Activated naive CD8-positive, alpha-beta T cell treated with anti-CD3 and anti-CD28 coated beads for 36 hours (primary cell): ENCODE data around the gene FAM13B. TPM values are rescaled to one million over a fixed set of nuclear protein-coding genes. Genes with fewer than 3 reads are reported as not detected.
"Not testable (repeated sequence)": the region's sequence is repeated elsewhere in the genome, so short reads cannot be mapped to it uniquely, and the experiment has no call there.

Experiments
- DNase-seq: peaks from one replicate; pipeline ENCODE4 v3.0.0; 2021
- H3K27ac Mint-ChIP-seq: one replicate; pipeline ENCODE4 v1.8.0; 2022; ENCODE audit warnings: mild to moderate bottlenecking, moderate library complexity, mixed read lengths
- H3K27me3 Mint-ChIP-seq: one replicate; pipeline ENCODE4 v1.8.0; 2022; ENCODE audit warnings: mild to moderate bottlenecking, mixed read lengths
- H3K36me3 Mint-ChIP-seq: one replicate; pipeline ENCODE4 v1.8.0; 2021; ENCODE audit warnings: mild to moderate bottlenecking, mixed read lengths
- H3K4me1 Mint-ChIP-seq: one replicate; pipeline ENCODE4 v1.8.0; 2021; ENCODE audit warnings: mixed read lengths
- H3K4me3 Mint-ChIP-seq: one replicate; pipeline ENCODE4 v1.8.0; 2022; ENCODE audit warnings: mild to moderate bottlenecking, moderate library complexity, mixed read lengths
- H3K9me3 Mint-ChIP-seq: one replicate; pipeline ENCODE4 v1.8.0; 2022; ENCODE audit warnings: mixed read lengths
- total RNA-seq, 2 experiments: library from RNA; stranded (reverse); gene quantifications; one replicate each; pipeline ENCODE4 v1.2.3, GENCODE V29; 2021

The FAM13B gene
- total RNA-seq, 2 experiments from 2014 or later = 17.8 to 18.2 TPM

GRCh38 chr5:137959488-137959887 lies 73.4 kb downstream of the FAM13B start:
- Mint-ChIP-seq H3K9me3 (no peaks in the 10 kb centered on the region), H3K27ac (no peak overlapping the region), H3K27me3 (no peaks in the 10 kb centered on the region), H3K36me3 (peaks cover 13% of the 10 kb centered on the region), H3K4me3 (no peak overlapping the region), H3K4me1 (peaks cover 2% of the 10 kb centered on the region)
- no peak for DNase-seq

GRCh38 chr5:137957948-137958347 lies 74.9 kb downstream of the FAM13B start:
- Mint-ChIP-seq H3K36me3 (peaks cover 17% of the 10 kb centered on the region), H3K4me1 (peaks cover 3% of the 10 kb centered on the region), H3K9me3 (no peaks in the 10 kb centered on the region), H3K27ac (no peak overlapping the region), H3K27me3 (no peaks in the 10 kb centered on the region), H3K4me3 (no peak overlapping the region)
- DNase-seq = no peak

- Mint-ChIP-seq H3K9me3 (no peaks in the 10 kb centered on the region), H3K27ac (no peak overlapping the region), H3K36me3 (peaks cover 18% of the 10 kb centered on the region), H3K27me3 (no peaks in the 10 kb centered on the region), H3K4me3 (no peak overlapping the region), H3K4me1 (peaks cover 3% of the 10 kb centered on the region)
- no peak for DNase-seq
These were observed 78.6 kb downstream of the FAM13B start for GRCh38 chr5:137954131-137954879.

GRCh38 chr5:137945825-137946224 lies 87.1 kb downstream of the FAM13B start:
- H3K36me3 Mint-ChIP-seq = peaks cover 38% of the 10 kb centered on the region
- no peaks in the 10 kb centered on the region for H3K9me3 Mint-ChIP-seq
- no peak overlapping the region for H3K27ac Mint-ChIP-seq
- H3K4me1 Mint-ChIP-seq = no peaks in the 10 kb centered on the region
- no peaks in the 10 kb centered on the region for H3K27me3 Mint-ChIP-seq
- no peak overlapping the region for H3K4me3 Mint-ChIP-seq
- DNase-seq = no peak

DNA sequence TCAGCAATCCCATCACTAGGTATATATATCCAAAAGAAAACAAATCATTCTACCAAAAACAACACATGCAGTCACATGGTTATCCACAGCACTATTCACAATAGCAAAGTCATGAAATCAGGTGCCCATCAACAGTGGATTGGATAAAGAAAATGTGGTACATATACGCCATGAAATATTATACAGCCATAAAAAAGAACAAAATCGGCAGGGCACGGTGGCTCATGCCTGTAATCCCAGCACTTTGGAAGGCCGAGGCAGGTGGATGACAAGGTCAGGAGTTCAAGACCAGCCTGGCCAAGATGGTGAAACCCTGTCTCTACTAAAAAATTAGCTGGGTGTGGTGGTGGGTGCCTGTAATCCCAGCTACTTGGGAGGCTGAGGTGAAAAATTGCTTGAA lies 88.6 kb downstream of the FAM13B start:
- H3K27me3 Mint-ChIP-seq, H3K9me3 Mint-ChIP-seq, DNase-seq, H3K27ac Mint-ChIP-seq, H3K4me1 Mint-ChIP-seq, H3K4me3 Mint-ChIP-seq: not testable (repeated sequence)
- peaks cover 46% of the 10 kb centered on the region for H3K36me3 Mint-ChIP-seq

DNA sequence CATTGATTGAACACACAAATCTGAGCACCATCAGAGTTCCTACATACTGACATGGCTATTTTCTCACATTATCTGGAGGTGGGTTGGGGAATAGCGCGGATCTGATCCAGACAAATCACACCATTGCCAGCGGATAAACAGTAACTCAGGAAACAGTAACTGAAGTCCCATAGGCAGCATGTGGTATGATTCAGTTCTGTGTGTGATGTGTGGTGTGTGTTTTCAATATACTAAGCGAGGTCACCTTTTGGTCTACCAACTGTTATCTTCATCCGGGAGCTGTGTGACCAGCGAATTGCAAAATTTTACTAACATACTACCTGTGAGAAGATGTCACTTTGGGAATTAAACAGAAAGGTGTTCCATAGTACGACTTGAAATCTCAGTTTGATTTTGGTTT lies 93.5 kb downstream of the FAM13B start:
- Mint-ChIP-seq H3K4me3 (no peak overlapping the region), H3K27me3 (no peaks in the 10 kb centered on the region), H3K9me3 (no peaks in the 10 kb centered on the region), H3K27ac (peak overlapping the region; percentile 90), H3K36me3 (peaks cover 37% of the 10 kb centered on the region), H3K4me1 (peaks cover 22% of the 10 kb centered on the region)
- DNase-seq = no peak

DNA sequence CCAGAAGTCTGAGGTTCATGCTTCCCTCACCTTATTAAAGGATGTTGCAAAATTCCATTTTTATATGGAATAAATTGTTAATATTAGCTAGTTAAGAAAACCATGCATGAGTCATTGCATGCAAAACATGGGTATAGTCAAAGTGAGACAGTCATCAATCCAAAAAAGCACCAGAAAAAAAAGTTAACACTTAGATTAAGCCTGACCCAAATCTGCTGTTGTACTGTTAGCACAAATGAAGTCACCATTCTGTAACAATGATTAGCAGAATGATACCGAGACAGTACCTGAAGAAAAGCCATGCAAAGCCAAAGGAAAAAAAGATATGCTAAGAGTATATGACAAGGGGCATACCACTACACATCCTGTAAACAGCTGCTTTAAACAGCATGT lies 94.1 kb downstream of the FAM13B start:
- Mint-ChIP-seq H3K27ac (peak overlapping the region; percentile 90), H3K4me3 (no peak overlapping the region), H3K27me3 (no peaks in the 10 kb centered on the region), H3K4me1 (peaks cover 22% of the 10 kb centered on the region), H3K9me3 (no peaks in the 10 kb centered on the region), H3K36me3 (peaks cover 31% of the 10 kb centered on the region)
- no peak for DNase-seq

- Mint-ChIP-seq H3K4me3 (no peak overlapping the region), H3K9me3 (no peaks in the 10 kb centered on the region), H3K4me1 (peaks cover 22% of the 10 kb centered on the region), H3K27ac (peak overlapping the region; percentile 72), H3K36me3 (peaks cover 31% of the 10 kb centered on the region), H3K27me3 (no peaks in the 10 kb centered on the region)
- no peak for DNase-seq
These were observed 94.7 kb downstream of the FAM13B start for GRCh38 chr5:137937994-137938750.

DNA sequence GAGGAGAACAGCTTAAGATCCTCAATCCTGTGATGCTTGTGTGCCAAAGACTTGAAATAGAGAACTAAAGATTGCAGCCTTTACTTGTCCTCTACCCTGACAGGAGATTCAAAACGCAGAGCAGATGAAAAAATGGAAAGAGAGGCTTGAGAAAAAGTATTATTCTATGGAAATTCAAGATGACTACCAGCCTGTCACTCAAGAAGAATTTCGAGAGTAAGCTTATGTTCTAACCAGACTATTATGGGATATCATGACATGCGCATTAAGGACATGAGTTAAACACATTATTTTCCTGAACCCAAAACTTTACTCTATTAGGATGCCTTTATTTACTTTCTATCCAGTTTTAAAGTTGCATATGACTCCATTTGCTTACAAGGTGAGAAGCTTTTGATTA lies 97.2 kb downstream of the FAM13B start:
- Mint-ChIP-seq H3K36me3 (peaks cover 29% of the 10 kb centered on the region), H3K9me3 (no peaks in the 10 kb centered on the region), H3K27me3 (no peaks in the 10 kb centered on the region), H3K4me1 (peaks cover 22% of the 10 kb centered on the region), H3K4me3 (no peak overlapping the region), H3K27ac (peak overlapping the region; percentile 9)
- no peak for DNase-seq

DNA sequence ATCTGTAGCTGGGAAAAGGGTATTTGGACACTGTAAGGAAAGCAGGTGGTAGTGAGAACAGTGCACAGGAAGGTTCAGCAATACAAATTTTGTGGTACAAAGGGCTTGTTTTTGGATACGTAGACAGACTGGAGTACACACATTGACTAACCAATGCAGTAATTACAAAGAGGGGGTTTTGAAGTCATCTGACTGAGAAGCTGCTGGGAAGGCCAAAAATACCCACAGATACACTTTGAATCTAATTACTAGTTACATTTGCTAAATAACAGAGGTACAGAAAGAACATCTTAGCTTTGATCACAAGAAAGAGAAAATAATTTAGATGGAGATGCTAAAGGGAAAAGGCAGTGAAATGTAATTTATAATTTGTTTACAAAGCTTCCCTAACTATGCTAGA lies 97.7 kb downstream of the FAM13B start:
- H3K4me3 Mint-ChIP-seq = no peak overlapping the region
- H3K27me3 Mint-ChIP-seq = no peaks in the 10 kb centered on the region
- H3K4me1 Mint-ChIP-seq = peaks cover 22% of the 10 kb centered on the region
- peaks cover 27% of the 10 kb centered on the region for H3K36me3 Mint-ChIP-seq
- H3K27ac Mint-ChIP-seq = peak overlapping the region; percentile 9
- H3K9me3 Mint-ChIP-seq = no peaks in the 10 kb centered on the region
- no peak for DNase-seq

- no peaks in the 10 kb centered on the region for H3K9me3 Mint-ChIP-seq
- no peak overlapping the region for H3K27ac Mint-ChIP-seq
- peaks cover 11% of the 10 kb centered on the region for H3K4me1 Mint-ChIP-seq
- no peak overlapping the region for H3K4me3 Mint-ChIP-seq
- no peak for DNase-seq
- H3K36me3 Mint-ChIP-seq = peaks cover 12% of the 10 kb centered on the region
- no peaks in the 10 kb centered on the region for H3K27me3 Mint-ChIP-seq
These were observed 99.4 kb downstream of the FAM13B start for GRCh38 chr5:137933491-137933911.

GRCh38 chr5:137932800-137933199 lies 100.1 kb downstream of the FAM13B start:
- no peak overlapping the region for H3K27ac Mint-ChIP-seq
- no peak for DNase-seq
- no peaks in the 10 kb centered on the region for H3K9me3 Mint-ChIP-seq
- H3K36me3 Mint-ChIP-seq = peaks cover 12% of the 10 kb centered on the region
- H3K27me3 Mint-ChIP-seq = no peaks in the 10 kb centered on the region
- peaks cover 8% of the 10 kb centered on the region for H3K4me1 Mint-ChIP-seq
- H3K4me3 Mint-ChIP-seq = no peak overlapping the region

GRCh38 chr5:137923856-137924255 lies 109.0 kb downstream of the FAM13B start:
- DNase-seq = no peak
- Mint-ChIP-seq H3K4me1 (no peaks in the 10 kb centered on the region), H3K27me3 (no peaks in the 10 kb centered on the region), H3K36me3 (peaks cover 2% of the 10 kb centered on the region), H3K4me3 (no peak overlapping the region), H3K27ac (no peak overlapping the region), H3K9me3 (no peaks in the 10 kb centered on the region)

DNA sequence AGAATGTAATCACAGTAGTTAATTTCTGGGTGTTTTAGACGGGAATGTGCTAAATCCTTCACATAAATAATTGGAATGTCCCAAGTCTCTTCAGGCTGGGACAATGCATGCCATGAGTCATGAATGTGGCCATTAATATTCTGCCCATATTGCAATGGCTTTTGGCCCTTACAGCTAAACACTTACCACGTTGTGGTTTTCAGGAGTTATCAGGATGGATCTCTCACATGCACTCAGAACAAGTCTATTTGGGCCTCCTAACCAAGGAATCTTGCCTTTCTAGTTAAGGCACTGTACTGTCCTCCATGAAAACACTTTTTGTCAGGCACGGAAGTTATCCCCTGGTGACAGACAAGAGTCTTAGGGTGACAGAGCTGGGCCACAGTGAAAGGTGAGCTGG lies 110.9 kb downstream of the FAM13B start:
- Mint-ChIP-seq H3K27me3 (no peaks in the 10 kb centered on the region), H3K9me3 (peaks cover 5% of the 10 kb centered on the region), H3K4me3 (no peak overlapping the region), H3K4me1 (no peaks in the 10 kb centered on the region), H3K27ac (no peak overlapping the region), H3K36me3 (peaks cover 2% of the 10 kb centered on the region)
- DNase-seq = no peak

- H3K4me3 Mint-ChIP-seq = no peak overlapping the region
- peaks cover 11% of the 10 kb centered on the region for H3K9me3 Mint-ChIP-seq
- no peaks in the 10 kb centered on the region for H3K27me3 Mint-ChIP-seq
- DNase-seq = no peak
- H3K36me3 Mint-ChIP-seq = no peaks in the 10 kb centered on the region
- H3K27ac Mint-ChIP-seq = no peak overlapping the region
- no peaks in the 10 kb centered on the region for H3K4me1 Mint-ChIP-seq
These were observed 116.0 kb downstream of the FAM13B start for GRCh38 chr5:137916923-137917322.

DNA sequence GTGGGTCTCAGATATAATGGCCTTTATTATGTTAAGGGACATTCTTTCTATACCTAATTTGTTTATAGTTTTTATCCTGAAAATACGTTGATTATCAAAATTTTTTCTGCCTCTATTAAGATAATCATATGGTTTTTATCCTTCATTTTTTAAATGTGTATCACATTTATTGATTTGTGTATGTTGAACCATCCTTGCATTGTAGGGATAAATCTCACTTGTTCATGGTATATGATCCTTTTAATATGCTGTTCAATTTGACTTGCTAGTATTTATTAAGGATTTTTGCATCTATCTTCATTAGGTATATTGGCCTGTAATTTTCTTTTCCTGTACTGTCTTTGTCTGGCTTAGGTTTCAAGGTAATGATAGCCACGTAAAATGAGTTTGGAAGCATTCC lies 118.1 kb downstream of the FAM13B start:
- DNase-seq = no peak
- H3K9me3 Mint-ChIP-seq = peaks cover 11% of the 10 kb centered on the region
- H3K27ac Mint-ChIP-seq = no peak overlapping the region
- no peaks in the 10 kb centered on the region for H3K27me3 Mint-ChIP-seq
- no peak overlapping the region for H3K4me3 Mint-ChIP-seq
- H3K36me3 Mint-ChIP-seq = no peaks in the 10 kb centered on the region
- H3K4me1 Mint-ChIP-seq = no peaks in the 10 kb centered on the region
